Upper lobe of left lung (tissue), 6 donors: Measurements from ENCODE around the gene CREB3L2. TPM values are rescaled to one million over a fixed set of nuclear protein-coding genes. Genes with fewer than 3 reads are reported as not detected.
A peak's percentile ranks its signal among the peaks of the same experiment; 100 is the strongest.

Experiments used
- ATAC-seq, 2 donors: fragments of 200-7000 bp; cut with Tn5 transposase; one replicate each; pipeline ENCODE4 v1.9.1; 2022; ENCODE audit warnings: mild to moderate bottlenecking in 2 of 2, moderate library complexity in 2 of 2; ENCODE audit not compliant: low FRiP score in 2 of 2
- DNase-seq, 2 donors: peaks; one replicate each; pipeline ENCODE4 v3.0.0-alpha.2; 2019 to 2020
- H3K27ac ChIP-seq, 4 donors: fragments of 200-600 bp; sonication (generic); one replicate each; pipeline ENCODE4 v1.5.1; 2016 to 2019
- H3K27me3 ChIP-seq, 4 donors: fragments of 200-600 bp; sonication (generic); one replicate each; pipeline ENCODE4 v1.5.1; 2017 to 2019
- H3K36me3 ChIP-seq, 4 donors: fragments of 200-600 bp; sonication (generic); one replicate each; pipeline ENCODE4 v1.5.1; 2016 to 2019
- H3K4me1 ChIP-seq, 4 donors: fragments of 200-600 bp; sonication (generic); one replicate each; pipeline ENCODE4 v1.5.1; 2018 to 2019
- H3K4me3 ChIP-seq, 4 donors: fragments of 200-600 bp; sonication (generic); one replicate each; pipeline ENCODE4 v1.5.1; 2017 to 2019; ENCODE audit warnings: mild to moderate bottlenecking in 2 of 4, moderate library complexity in 1 of 4
- H3K9me3 ChIP-seq, 4 donors: fragments of 200-600 bp; sonication (generic); one replicate each; pipeline ENCODE4 v1.5.1; 2018 to 2019
- CTCF ChIP-seq, 6 experiments: fragments of 450-650 bp in 4 of 6; fragments of 200-600 bp in 2 of 6; sonication (generic) in 2 of 6; IDR thresholded peaks; one replicate each; pipeline ENCODE4 v1.5.1; 2016 to 2019; ENCODE audit warnings: antibody characterized with exemption in 6 of 6
- EP300 ChIP-seq, 4 donors: sonication (generic); formaldehyde crosslinking; IDR thresholded peaks; one replicate each; pipeline ENCODE4 v1.5.1; 2017; ENCODE audit warnings: antibody characterized with exemption in 4 of 4, control low read depth in 2 of 4
- POLR2A ChIP-seq, 4 donors: fragments of 450-650 bp; IDR thresholded peaks; one replicate each; pipeline ENCODE4 v1.5.1; 2016 to 2017; ENCODE audit warnings: antibody characterized with exemption in 4 of 4, mild to moderate bottlenecking in 2 of 4
- POLR2AphosphoS5 ChIP-seq, 2 donors: sonication (generic); formaldehyde crosslinking; IDR thresholded peaks; one replicate each; pipeline ENCODE4 v1.5.1; 2017; ENCODE audit warnings: antibody characterized with exemption in 2 of 2
- WGBS, 2 donors: methylation state at CpG; one replicate each; pipeline ENCODE4 v1.1.5; 2017 to 2018; 5-methylcytosine and 5-hydroxymethylcytosine counted together
- total RNA-seq, 6 donors: library from RNA; depleted of rRNA in 4 of 6; stranded (reverse); fragments of >200 nt in 4 of 6; gene quantifications; one replicate each; pipeline versions ENCODE4 v1.1.0 to v1.2.1, GENCODE V29; 2016 to 2021
- donor health status: DM: no; HTN: no; CAD: no; lungs with moderate emphysema.
- donor health status: DM: no; HTN: yes; CAD: no; lungs with severe emphysema.

Gene CREB3L2
- total RNA-seq, 6 donors from 2014 or later = 26.9 to 73.5 (median 34.2) TPM

DNA sequence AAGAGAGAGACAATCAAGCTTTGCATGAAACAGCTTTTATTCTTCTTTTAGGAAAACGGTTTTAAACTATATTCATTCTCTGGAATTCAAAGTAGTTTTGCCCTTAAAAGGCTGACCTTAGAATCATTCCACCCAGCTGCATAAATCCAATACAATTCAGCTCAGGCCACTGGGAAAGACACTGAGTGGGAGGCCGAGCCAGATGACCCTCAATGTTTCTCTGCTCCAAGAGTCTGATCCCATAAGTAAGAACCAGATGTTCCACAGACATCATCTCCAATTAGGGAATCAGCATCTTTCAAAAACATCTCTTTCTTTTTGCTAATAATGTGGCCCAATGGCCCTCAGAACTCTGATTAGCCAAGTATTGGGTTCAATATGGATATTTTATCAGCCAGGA is 26.1 kb downstream of the CREB3L2 start:
- no peaks in the 10 kb centered on the region for H3K27me3 ChIP-seq
- 68 to 74% methylated on average over 2 of the region's 2 CpGs for WGBS, 2 donors
- H3K36me3 ChIP-seq = no peaks in the 10 kb centered on the region
- TF ChIP-seq POLR2AphosphoS5 (IDR thresholded peaks at IDR 0.05) (no peak), CTCF (IDR thresholded peaks at IDR 0.05) (no peak), EP300 (IDR thresholded peaks at IDR 0.05) (no peak), POLR2A (IDR thresholded peaks at IDR 0.05) (no peak)
- no peak overlapping the region for H3K4me3 ChIP-seq
- ATAC-seq (peak in 1 of 2 donors; percentile 67), DNase-seq (no peak)
- H3K9me3 ChIP-seq = no peaks in the 10 kb centered on the region
- H3K4me1 ChIP-seq = peaks cover 12 to 28% (median 19%) of the 10 kb centered on the region in 4 donors
- peak overlapping the region in 3 of 4 donors; percentile 11 to 40 (median 21) for H3K27ac ChIP-seq

- H3K27ac ChIP-seq = peak overlapping the region in 2 of 4 donors; percentile 40 to 45
- WGBS, 2 donors = 64 to 69% methylated on average over 3 of the region's 3 CpGs
- H3K9me3 ChIP-seq = no peaks in the 10 kb centered on the region
- H3K4me3 ChIP-seq = no peak overlapping the region
- H3K4me1 ChIP-seq = peaks cover 17 to 28% (median 21%) of the 10 kb centered on the region in 4 donors
- ATAC-seq (peak in 1 of 2 donors; percentile 38), DNase-seq (no peak)
- H3K36me3 ChIP-seq = no peaks in the 10 kb centered on the region
- TF ChIP-seq POLR2AphosphoS5 (IDR thresholded peaks at IDR 0.05) = no peak
- no peak for TF ChIP-seq POLR2A (IDR thresholded peaks at IDR 0.05)
- no peak for TF ChIP-seq CTCF (IDR thresholded peaks at IDR 0.05)
- H3K27me3 ChIP-seq = no peaks in the 10 kb centered on the region
These were observed 26.7 kb downstream of the CREB3L2 start for GRCh38 chr7:137975221-137975620.

- Histone ChIP-seq H3K36me3 (no peaks in the 10 kb centered on the region), H3K27ac (peak overlapping the region in 3 of 4 donors; percentile 15 to 45 (median 40)), H3K27me3 (no peaks in the 10 kb centered on the region), H3K9me3 (no peaks in the 10 kb centered on the region), H3K4me1 (peaks cover 21 to 28% (median 24%) of the 10 kb centered on the region in 4 donors), H3K4me3 (no peak overlapping the region)
- DNase-seq = no peak
- TF ChIP-seq POLR2AphosphoS5 (IDR thresholded peaks at IDR 0.05) = no peak
- TF ChIP-seq POLR2A (IDR thresholded peaks at IDR 0.05) = no peak
- TF ChIP-seq EP300 (IDR thresholded peaks at IDR 0.05) = no peak
- no peak for TF ChIP-seq CTCF (IDR thresholded peaks at IDR 0.05)
- WGBS, 2 donors = 82 to 88% methylated on average over 2 of the region's 2 CpGs
- no peak for ATAC-seq
These were observed 27.1 kb downstream of the CREB3L2 start for GRCh38 chr7:137974766-137975165.

DNA sequence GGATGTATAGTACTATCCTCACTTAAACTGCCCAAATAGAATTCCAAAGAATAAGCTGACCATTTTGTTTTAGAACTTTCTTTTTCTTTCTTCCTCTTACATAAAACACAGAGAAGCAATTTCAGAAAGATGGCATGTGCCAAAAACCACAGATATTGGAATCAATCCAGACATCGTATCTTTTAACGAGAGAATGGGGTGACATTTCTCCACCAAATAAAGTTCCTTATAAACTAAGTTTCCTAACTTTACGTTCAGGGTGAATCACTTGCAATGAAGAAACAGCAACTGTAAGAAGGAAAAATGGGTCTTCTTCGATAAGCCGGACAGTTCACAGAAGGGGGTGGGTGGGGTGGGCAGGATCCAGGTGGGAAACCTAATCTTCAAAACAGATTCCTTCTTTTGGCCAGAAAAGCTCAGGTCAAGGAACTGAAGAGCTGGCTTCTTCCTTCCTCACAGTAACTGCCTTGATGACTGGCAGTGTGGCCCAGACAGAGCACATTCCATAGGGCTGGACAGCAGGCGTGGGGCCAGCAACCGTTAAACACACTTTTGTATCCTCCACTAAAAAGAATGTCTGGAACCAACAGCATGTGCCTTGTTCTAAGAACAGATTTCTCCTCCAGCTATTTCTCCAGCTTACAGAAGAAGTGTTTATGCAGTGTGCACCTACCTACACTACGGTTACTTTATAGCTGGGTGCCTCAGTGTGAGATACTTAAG is 31.5 kb downstream of the CREB3L2 start:
- TF ChIP-seq EP300 (IDR thresholded peaks at IDR 0.05) (no peak), POLR2AphosphoS5 (IDR thresholded peaks at IDR 0.05) (no peak), CTCF (IDR thresholded peaks at IDR 0.05) (no peak), POLR2A (IDR thresholded peaks at IDR 0.05) (no peak)
- Histone ChIP-seq H3K4me3 (no peak overlapping the region), H3K9me3 (no peaks in the 10 kb centered on the region), H3K36me3 (no peaks in the 10 kb centered on the region), H3K27ac (peak overlapping the region in 1 of 4 donors; percentile 13), H3K27me3 (no peaks in the 10 kb centered on the region), H3K4me1 (peaks cover 24 to 41% (median 34%) of the 10 kb centered on the region in 4 donors)
- WGBS, 2 donors = 34 to 48% methylated on average over 8 of the region's 8 CpGs
- DNase-seq (peak in 1 of 2 donors; percentile 56), ATAC-seq (peak; percentile 65 to 77)

DNA sequence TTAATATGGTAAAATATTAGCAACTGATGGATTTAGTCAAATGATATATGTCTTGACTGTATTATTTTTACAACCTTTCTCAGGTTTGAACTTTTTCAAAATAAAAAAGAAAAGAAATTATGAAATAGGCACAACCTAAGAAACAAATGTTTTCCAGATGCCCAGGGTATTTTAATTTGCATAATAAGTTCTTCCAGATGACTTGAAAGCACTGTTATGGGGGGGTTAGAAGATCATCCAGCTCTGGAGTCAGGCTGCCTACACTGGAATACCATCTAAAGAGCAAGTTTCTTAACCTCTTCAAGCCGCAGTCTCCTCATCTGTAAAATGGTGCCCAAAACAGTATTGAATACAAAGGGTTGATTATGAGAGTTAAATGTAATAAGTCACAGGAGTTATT is 32.1 kb downstream of the CREB3L2 start:
- no peak for DNase-seq
- WGBS, 2 donors = 91 to 93% methylated on average over 1 of the region's 1 CpG
- ATAC-seq = no peak
- no peaks in the 10 kb centered on the region for H3K36me3 ChIP-seq
- H3K4me3 ChIP-seq = no peak overlapping the region
- H3K27ac ChIP-seq = peak overlapping the region in 1 of 4 donors; percentile 13
- TF ChIP-seq CTCF (IDR thresholded peaks at IDR 0.05) (no peak), EP300 (IDR thresholded peaks at IDR 0.05) (no peak), POLR2A (IDR thresholded peaks at IDR 0.05) (no peak), POLR2AphosphoS5 (IDR thresholded peaks at IDR 0.05) (no peak)
- peaks cover 18 to 45% (median 34%) of the 10 kb centered on the region in 4 donors for H3K4me1 ChIP-seq
- H3K9me3 ChIP-seq = no peaks in the 10 kb centered on the region
- no peaks in the 10 kb centered on the region for H3K27me3 ChIP-seq
